Breast epithelium (tissue), 4 donors: Measurements from ENCODE around the gene BIN1. TPM values are rescaled to one million over a fixed set of nuclear protein-coding genes. Genes with fewer than 3 reads are reported as not detected.

Source experiments
- DNase-seq, 2 donors: peaks; one replicate each; pipeline ENCODE4 v3.0.0-alpha.2; 2019; ENCODE audit warnings: low spot score in 2 of 2
- H3K27ac ChIP-seq, 2 donors: fragments of 200-600 bp; sonication (generic) in 1 of 2; one replicate each; pipeline ENCODE4 v1.5.1; 2016 to 2019; ENCODE audit warnings: mild to moderate bottlenecking in 1 of 2
- H3K27me3 ChIP-seq, 2 donors: fragments of 200-600 bp; sonication (generic) in 1 of 2; one replicate each; pipeline versions ENCODE4 v1.5.1 to v1.6.0; 2017 to 2019; ENCODE audit warnings: control low read depth in 1 of 2, mild to moderate bottlenecking in 1 of 2
- H3K36me3 ChIP-seq: fragments of 200-600 bp; one replicate; pipeline ENCODE4 v1.5.1; 2019
- H3K4me1 ChIP-seq, 2 donors: fragments of 200-600 bp; sonication (generic); one replicate each; pipeline ENCODE4 v1.5.1; 2016 to 2019; ENCODE audit warnings: control low read depth in 1 of 2
- H3K4me3 ChIP-seq, 3 donors: fragments of 200-600 bp; sonication (generic); 1 replicate in 2 of 3; 2 replicates in 1 of 3; pipeline ENCODE4 v1.5.1; 2016 to 2019; ENCODE audit warnings: mild to moderate bottlenecking in 3 of 3, moderate library complexity in 2 of 3
- H3K9me3 ChIP-seq, 2 donors: fragments of 200-600 bp; sonication (generic) in 1 of 2; one replicate each; pipeline ENCODE4 v1.5.1; 2016 to 2019; ENCODE audit warnings: control low read depth in 1 of 2
- CTCF ChIP-seq, 3 donors: fragments of 450-650 bp; IDR thresholded peaks; one replicate each; pipeline ENCODE4 v1.5.1; 2016 to 2017; ENCODE audit warnings: antibody characterized with exemption in 3 of 3, mild to moderate bottlenecking in 3 of 3, moderate library complexity in 3 of 3
- POLR2A ChIP-seq: fragments of 450-650 bp; IDR thresholded peaks from one replicate; pipeline ENCODE4 v1.6.1; 2016; ENCODE audit warnings: antibody characterized with exemption, mild to moderate bottlenecking, moderate library complexity
- POLR2AphosphoS5 ChIP-seq, 3 donors: sonication (generic); formaldehyde crosslinking; IDR thresholded peaks; one replicate each; pipeline ENCODE4 v1.6.1; 2017; ENCODE audit warnings: antibody characterized with exemption in 3 of 3
- intact Hi-C: fragments of 100-400 bp; cut with DNase I; formaldehyde crosslinking; loops from one replicate; pipeline ENCODE4 v1.15.1; 2023; ENCODE audit warnings: low total_unique reads
- total RNA-seq, 3 donors: library from RNA; depleted of rRNA; stranded (reverse); fragments of >200 nt; gene quantifications; one replicate each; pipeline ENCODE4 v1.1.0, GENCODE V29; 2016

BIN1 gene
- total RNA-seq, 3 donors from 2014 or later, result 30.1 to 74.4 (median 59.3) TPM

DNA sequence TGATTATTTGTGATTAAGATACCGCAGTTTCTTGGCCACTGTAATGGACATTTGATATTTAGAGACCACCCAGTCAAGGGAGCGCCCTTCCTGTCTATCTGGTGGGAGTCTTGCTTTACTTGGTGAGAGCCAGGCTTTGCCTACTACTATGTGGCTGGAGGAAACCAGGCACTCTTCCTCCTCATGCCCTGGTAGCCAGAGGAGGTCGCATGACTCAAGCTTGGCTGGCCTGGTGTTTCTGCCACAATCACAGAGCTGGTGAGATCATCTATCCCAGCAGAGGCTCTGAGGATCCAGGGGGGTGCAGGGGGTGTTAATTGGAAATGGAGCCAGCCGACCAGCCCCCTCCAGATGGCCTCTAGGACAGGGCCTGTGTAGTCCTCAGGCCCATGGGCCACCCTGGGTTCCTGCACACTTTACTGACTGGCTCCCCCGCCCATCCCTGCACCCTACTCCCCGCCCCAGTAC, 46.8 kb upstream of the BIN1 start:
- H3K4me1 ChIP-seq, result peaks cover 0 to 3% of the 10 kb centered on the region in 2 donors
- no peaks in the 10 kb centered on the region for H3K36me3 ChIP-seq
- no peak overlapping the region for H3K4me3 ChIP-seq
- H3K9me3 ChIP-seq, result peaks cover 0 to 4% of the 10 kb centered on the region in 2 donors
- DNase-seq, result no peak
- H3K27ac ChIP-seq, result peak overlapping the region in 1 of 2 donors; percentile 81
- intact Hi-C loops, result loop anchor here (2.0 kb wide), 1 partner anchor 53 kb away; no protein-coding TSS in a partner anchor
- TF ChIP-seq POLR2A, result no peak
- TF ChIP-seq POLR2AphosphoS5 (IDR thresholded peaks at IDR 0.05), result no peak
- no peak for TF ChIP-seq CTCF (IDR thresholded peaks at IDR 0.05)
- H3K27me3 ChIP-seq, result no peaks in the 10 kb centered on the region

DNA sequence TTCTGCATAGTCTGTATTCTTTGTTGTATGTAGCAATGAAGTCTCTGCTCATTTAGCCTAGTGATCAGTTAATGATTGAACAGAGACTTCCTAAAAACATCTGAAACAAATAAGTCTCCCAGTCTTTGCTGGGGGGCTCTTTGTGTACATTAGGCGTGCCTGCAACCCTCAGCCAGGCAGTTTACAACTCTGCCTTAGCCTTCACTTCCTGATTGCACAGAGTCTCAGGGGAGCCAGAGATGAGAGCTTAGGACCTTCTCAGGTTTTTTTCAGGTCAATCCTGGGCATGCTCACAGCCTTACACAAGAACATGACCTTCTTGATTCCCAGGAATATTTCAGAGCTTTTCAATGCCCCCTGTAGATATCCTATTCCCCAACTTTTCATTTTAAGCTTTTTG, 44.0 kb upstream of the BIN1 start:
- TF ChIP-seq CTCF (IDR thresholded peaks at IDR 0.05), result no peak
- no peak for TF ChIP-seq POLR2AphosphoS5 (IDR thresholded peaks at IDR 0.05)
- TF ChIP-seq POLR2A, result no peak
- intact Hi-C loops, result no loop called here
- Histone ChIP-seq H3K27me3 (no peaks in the 10 kb centered on the region), H3K9me3 (peaks cover 0 to 4% of the 10 kb centered on the region in 2 donors), H3K4me3 (no peak overlapping the region), H3K36me3 (no peaks in the 10 kb centered on the region), H3K27ac (no peak overlapping the region), H3K4me1 (peaks cover 0 to 3% of the 10 kb centered on the region in 2 donors)
- no peak for DNase-seq

DNA sequence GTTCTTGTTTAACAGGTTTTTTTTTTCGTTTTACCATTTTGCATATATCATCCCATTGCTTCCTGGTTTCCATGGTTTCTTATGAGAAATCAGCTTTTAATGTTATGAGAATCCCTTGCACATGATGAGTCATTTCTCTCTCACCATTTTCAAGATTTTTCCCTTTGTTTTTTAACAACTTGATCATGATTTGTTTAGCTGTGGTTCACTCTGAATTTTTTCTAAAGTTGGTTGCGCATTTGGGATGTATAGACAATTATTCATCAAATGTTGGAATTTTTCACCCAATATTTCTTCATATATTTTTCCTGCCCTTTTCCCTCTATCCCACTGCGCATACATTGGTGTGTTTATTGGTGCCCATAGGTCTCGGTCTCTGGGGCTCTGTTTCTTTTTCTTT, 42.4 kb upstream of the BIN1 start:
- TF ChIP-seq POLR2A, result no peak
- no peak for TF ChIP-seq POLR2AphosphoS5 (IDR thresholded peaks at IDR 0.05)
- no peak for TF ChIP-seq CTCF (IDR thresholded peaks at IDR 0.05)
- Histone ChIP-seq H3K27ac (no peak overlapping the region), H3K36me3 (no peaks in the 10 kb centered on the region), H3K9me3 (peaks cover 0 to 4% of the 10 kb centered on the region in 2 donors), H3K27me3 (no peaks in the 10 kb centered on the region), H3K4me1 (peaks cover 0 to 2% of the 10 kb centered on the region in 2 donors), H3K4me3 (no peak overlapping the region)
- intact Hi-C loops, result no loop called here
- no peak for DNase-seq

GRCh38 chr2:127146820-127147502, 40.0 kb upstream of the BIN1 start:
- TF ChIP-seq POLR2AphosphoS5 (IDR thresholded peaks at IDR 0.05), result no peak
- no peak for TF ChIP-seq POLR2A
- no peak for TF ChIP-seq CTCF (IDR thresholded peaks at IDR 0.05)
- Histone ChIP-seq H3K27me3 (no peaks in the 10 kb centered on the region), H3K4me1 (no peaks in the 10 kb centered on the region), H3K4me3 (no peak overlapping the region), H3K36me3 (no peaks in the 10 kb centered on the region), H3K27ac (no peak overlapping the region), H3K9me3 (peaks cover 0 to 4% of the 10 kb centered on the region in 2 donors)
- no peak for DNase-seq
- intact Hi-C loops, result no loop called here

DNA sequence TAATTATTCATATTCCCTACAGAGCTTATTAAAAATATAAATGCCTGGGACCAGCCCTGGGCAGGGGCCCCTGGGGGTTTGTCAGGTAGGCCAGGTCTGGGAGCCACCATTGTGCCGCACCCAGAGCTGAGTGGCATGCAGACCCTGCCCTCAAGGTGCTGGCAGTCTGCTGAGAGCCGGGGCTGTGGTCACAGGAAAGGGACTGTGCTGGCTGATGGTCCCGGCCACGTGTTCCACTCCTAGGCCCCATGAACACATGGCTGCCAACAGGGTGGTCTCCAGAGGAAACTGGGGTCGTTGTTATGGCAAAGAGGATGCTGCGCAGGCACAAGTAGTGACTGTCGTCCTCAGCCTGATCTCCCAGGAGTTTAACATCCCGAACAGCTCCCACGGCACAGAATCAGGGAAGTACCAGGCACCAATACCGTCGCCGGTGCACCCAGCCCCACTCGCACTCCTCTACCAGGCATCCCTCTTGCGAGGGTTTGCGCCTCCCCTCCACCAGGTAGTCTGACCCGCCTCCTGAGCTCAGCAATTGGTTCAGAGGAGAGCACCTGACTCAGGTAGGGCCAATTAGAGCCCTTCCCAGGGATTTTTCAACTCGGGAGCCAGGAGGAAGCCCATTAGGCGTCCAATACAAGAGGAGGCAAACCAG, 39.2 kb upstream of the BIN1 start:
- no peak for DNase-seq
- Histone ChIP-seq H3K4me1 (no peaks in the 10 kb centered on the region), H3K27me3 (no peaks in the 10 kb centered on the region), H3K36me3 (no peaks in the 10 kb centered on the region), H3K9me3 (peaks cover 0 to 4% of the 10 kb centered on the region in 2 donors), H3K27ac (no peak overlapping the region), H3K4me3 (no peak overlapping the region)
- TF ChIP-seq CTCF (IDR thresholded peaks at IDR 0.05), result no peak
- no peak for TF ChIP-seq POLR2AphosphoS5 (IDR thresholded peaks at IDR 0.05)
- TF ChIP-seq POLR2A, result no peak
- intact Hi-C loops, result no loop called here
